H1 (cell line): ENCODE results near the gene MBD5. TPM values are rescaled to one million over a fixed set of nuclear protein-coding genes. Genes with fewer than 3 reads are reported as not detected.

Experiments
- CBX8 ChIP-seq: fragments of 300-800, 300-1000 bp; sonication (generic); IDR thresholded peaks from 2 replicates; pipeline ENCODE4 v1.7.1; 2016; ENCODE audit warnings: low read depth, low read length, borderline replicate concordance
- CEBPB ChIP-seq: IDR thresholded peaks from 2 replicates; pipeline ENCODE4 v1.6.1; 2012; ENCODE audit warnings: low read depth, low read length
- CHD7 ChIP-seq: fragments of 300-600 bp; sonication (generic); IDR thresholded peaks from 2 replicates; pipeline ENCODE4 v1.7.1; 2012; ENCODE audit warnings: low read length, moderate library complexity, mild to moderate bottlenecking, inconsistent platforms; ENCODE audit not compliant: insufficient replicate concordance
- MAFK ChIP-seq: IDR thresholded peaks from 2 replicates; pipeline ENCODE4 v1.6.1; 2012; ENCODE audit warnings: low read depth, mild to moderate bottlenecking, improper control_type of control experiment, low read length
- NRF1 ChIP-seq: IDR thresholded peaks from 2 replicates; pipeline ENCODE4 v1.6.1; 2011; ENCODE audit warnings: mild to moderate bottlenecking, low read depth, low read length, improper control_type of control experiment
- POLR2AphosphoS5 ChIP-seq: IDR thresholded peaks from 2 replicates; pipeline ENCODE4 v1.6.1; 2011; ENCODE audit warnings: low read depth, low read length
- POU5F1 ChIP-seq: IDR thresholded peaks from 2 replicates; pipeline ENCODE4 v1.6.1; 2011; ENCODE audit warnings: low read depth, mild to moderate bottlenecking, low read length, moderate library complexity
- RFX5 ChIP-seq: IDR thresholded peaks from 2 replicates; pipeline ENCODE4 v1.6.1; 2011; ENCODE audit warnings: low read depth, low read length, improper control_type of control experiment, borderline replicate concordance
- RNF2 ChIP-seq: fragments of 200-900, 300-1000 bp; sonication (generic); IDR thresholded peaks from 2 replicates; pipeline ENCODE4 v1.7.1; 2016; ENCODE audit warnings: borderline replicate concordance, low read depth, mild to moderate bottlenecking, antibody characterized with exemption, low read length; ENCODE audit not compliant: poor library complexity, severe bottlenecking; ENCODE audit errors: missing control alignments
- SIRT6 ChIP-seq: IDR thresholded peaks from one replicate; pipeline ENCODE4 v1.7.1; 2012; ENCODE audit warnings: low read length, inconsistent platforms
- TAF1 ChIP-seq: IDR thresholded peaks from 2 replicates; pipeline ENCODE4 v1.6.1; 2011; ENCODE audit warnings: mild to moderate bottlenecking, low read depth, low read length
- YY1 ChIP-seq: IDR thresholded peaks from 2 replicates; pipeline ENCODE4 v1.6.1; 2011; ENCODE audit warnings: low read depth, mild to moderate bottlenecking, low read length
- polyA plus RNA-seq, 7 experiments: library from polyadenylated mRNA; depleted of rRNA in 3 of 7; stranded (reverse) in 5 of 7; unstranded in 2 of 7; fragments of >200 nt in 5 of 7; fragments of 200-250 nt in 2 of 7; gene quantifications; 1 replicate in 5 of 7; 2 replicates in 1 of 7; 4 replicates in 1 of 7; pipeline versions ENCODE4 v1.2.1 to v1.2.3, GENCODE V29; 2011 to 2013; ENCODE audit warnings: missing spikeins in 2 of 7, mixed read lengths in 2 of 7
- total RNA-seq: library from RNA; stranded (reverse); fragmentation: NEBNext Ultra II Directional; extraction: Animal tissue kit (Norgen Biotek cat#: 25700); gene quantifications from 2 replicates; pipeline ENCODE4 v1.2.1, GENCODE V29; 2021

Gene MBD5
- total and polyA plus RNA-seq, 2 of the 8 experiments (the other 6 are each of a cell fraction or from before 2014, with no cell fraction given), result 9.7 to 29.4 TPM

- TF ChIP-seq CHD7, result no peak
- TF ChIP-seq TAF1, result no peak
- no peak for TF ChIP-seq POU5F1
- TF ChIP-seq YY1, result no peak
- TF ChIP-seq RNF2, result no peak
- TF ChIP-seq NRF1, result no peak
- no peak for TF ChIP-seq POLR2AphosphoS5
- no peak for TF ChIP-seq MAFK
- TF ChIP-seq SIRT6, result no peak
- TF ChIP-seq CBX8, result no peak
- no peak for TF ChIP-seq RFX5
- no peak for TF ChIP-seq CEBPB
Measured at GRCh38 chr2:148013876-148014275, 7.0 kb upstream of the MBD5 start (continued).
